Gastrocnemius medialis (tissue), 4 donors: ENCODE measurements around the gene OR5AR1.

Source experiments
- CTCF ChIP-seq, 5 experiments: fragments of 450-650 bp in 3 of 5; fragments of 200-600 bp in 2 of 5; sonication (generic) in 2 of 5; IDR thresholded peaks in 4 of 5; conservative IDR thresholded peaks in 1 of 5; 1 replicate in 4 of 5; 2 replicates in 1 of 5; pipeline ENCODE4 v1.5.1; 2016 to 2019; ENCODE audit warnings: antibody characterized with exemption in 5 of 5, mild to moderate bottlenecking in 3 of 5, moderate library complexity in 3 of 5
- POLR2A ChIP-seq, 2 donors: fragments of 450-650 bp; IDR thresholded peaks; one replicate each; pipeline ENCODE4 v1.6.1; 2017; ENCODE audit warnings: antibody characterized with exemption in 2 of 2, mild to moderate bottlenecking in 2 of 2, moderate library complexity in 2 of 2

GRCh38 chr11:56693428-56693827 is 29.9 kb downstream of the OR5AR1 start:
- no peak for TF ChIP-seq CTCF (IDR thresholded peaks at IDR 0.05 in 4 of 5, conservative IDR thresholded peaks at IDR 0.05 in 1 of 5)
- no peak for TF ChIP-seq POLR2A (IDR thresholded peaks at IDR 0.05)
